K562 (cell line): Measurements from ENCODE around the gene CD101. TPM values are rescaled to one million over a fixed set of nuclear protein-coding genes. Genes with fewer than 3 reads are reported as not detected.

Experiments used
- ARID1B ChIP-seq: fragments of 450-650 bp; IDR thresholded peaks from 2 replicates; pipeline ENCODE4 v1.6.1; 2016; ENCODE audit warnings: antibody characterized with exemption, mild to moderate bottlenecking, inconsistent platforms
- E2F8 ChIP-seq: fragments of 450-650 bp; IDR thresholded peaks from 2 replicates; pipeline ENCODE4 v1.7.1; 2018; ENCODE audit warnings: mild to moderate bottlenecking, low read depth; ENCODE audit not compliant: partially characterized antibody
- TAF1 ChIP-seq: IDR thresholded peaks from 2 replicates; pipeline ENCODE4 v1.6.1; 2011; ENCODE audit warnings: mild to moderate bottlenecking, low read length, moderate library complexity; ENCODE audit not compliant: insufficient read depth, control insufficient read depth, severe bottlenecking; ENCODE audit errors: extremely low read depth
- TARDBP ChIP-seq: fragments of 450-650 bp; IDR thresholded peaks from 2 replicates; pipeline ENCODE4 v1.6.1; 2016
- TFAM ChIP-seq: fragments of 250-450 bp; sonication (Bioruptor Pico); conservative IDR thresholded peaks from 2 replicates; pipeline ENCODE4 v1.5.0; 2021; ENCODE audit warnings: mild to moderate bottlenecking, moderate library complexity
- ZNF165 ChIP-seq: fragments of 250-450 bp; sonication (Bioruptor Pico); IDR thresholded peaks from 2 replicates; pipeline ENCODE4 v1.4.0; 2020; ENCODE audit warnings: borderline replicate concordance
- ZNF695 ChIP-seq: fragments of 450-650 bp; formaldehyde crosslinking; IDR thresholded peaks from 2 replicates; pipeline ENCODE4 v1.4.0; 2020; ENCODE audit warnings: mild to moderate bottlenecking, moderate library complexity
- polyA plus RNA-seq, 8 experiments: library from polyadenylated mRNA; depleted of rRNA in 4 of 8; stranded (reverse) in 5 of 8; unstranded in 3 of 8; fragments of >200 nt; fragmentation: Nextera tagmentation in 2 of 8; fragmentation: Illumina TruSeq in 1 of 8; extraction: Ambion mirVana in 2 of 8; extraction: Trizol in 1 of 8; gene quantifications; 2 replicates each; pipeline versions ENCODE4 v1.2.1 to v1.2.3, GENCODE V29; 2011 to 2014; ENCODE audit warnings: inconsistent platforms in 1 of 8, missing spikeins in 1 of 8
- total RNA-seq, 7 experiments: library from RNA; depleted of rRNA in 6 of 7; stranded (reverse); fragments of >200 nt in 6 of 7; fragmentation: Illumina TruSeq in 2 of 7; extraction: Trizol in 2 of 7; gene quantifications; 2 replicates each; pipeline versions ENCODE4 v1.2.1 to v1.2.3, GENCODE V29; 2011 to 2021; ENCODE audit warnings: low replicate concordance in 1 of 7
- TF ChIP-seq, protein P1 (sequence below): fragments of 250-450 bp; sonication (Bioruptor Pico); IDR thresholded peaks from 2 replicates; pipeline ENCODE4 v1.8.0; 2022; ENCODE audit warnings: inconsistent platforms

CD101 gene
- total and polyA plus RNA-seq, 9 of the 15 experiments (the other 6 are each of a cell fraction or from before 2014, with no cell fraction given) = 0.04 to 1.1 (median 0.20) TPM

GRCh38 chr1:117037802-117038201, 36.2 kb downstream of the CD101 start (continued):
- no peak for TF ChIP-seq ZNF165 (CRISPR knock-in tag)
- TF ChIP-seq, protein P1, sequence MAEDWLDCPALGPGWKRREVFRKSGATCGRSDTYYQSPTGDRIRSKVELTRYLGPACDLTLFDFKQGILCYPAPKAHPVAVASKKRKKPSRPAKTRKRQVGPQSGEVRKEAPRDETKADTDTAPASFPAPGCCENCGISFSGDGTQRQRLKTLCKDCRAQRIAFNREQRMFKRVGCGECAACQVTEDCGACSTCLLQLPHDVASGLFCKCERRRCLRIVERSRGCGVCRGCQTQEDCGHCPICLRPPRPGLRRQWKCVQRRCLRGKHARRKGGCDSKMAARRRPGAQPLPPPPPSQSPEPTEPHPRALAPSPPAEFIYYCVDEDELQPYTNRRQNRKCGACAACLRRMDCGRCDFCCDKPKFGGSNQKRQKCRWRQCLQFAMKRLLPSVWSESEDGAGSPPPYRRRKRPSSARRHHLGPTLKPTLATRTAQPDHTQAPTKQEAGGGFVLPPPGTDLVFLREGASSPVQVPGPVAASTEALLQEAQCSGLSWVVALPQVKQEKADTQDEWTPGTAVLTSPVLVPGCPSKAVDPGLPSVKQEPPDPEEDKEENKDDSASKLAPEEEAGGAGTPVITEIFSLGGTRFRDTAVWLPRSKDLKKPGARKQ (CRISPR knock-in tag) = no peak
- no peak for TF ChIP-seq TARDBP
- no peak for TF ChIP-seq E2F8
- TF ChIP-seq TFAM (CRISPR knock-in tag) = no peak
- TF ChIP-seq ARID1B = no peak
- no peak for TF ChIP-seq TAF1
- TF ChIP-seq ZNF695 = no peak
